NCI-H146 treated with DMSO at 0.1 percent for 48 hours (cell line): ENCODE measurements around the gene PEX5L.
"Not testable (repeated sequence)": the region's sequence is repeated elsewhere in the genome, so short reads cannot be mapped to it uniquely, and the experiment has no call there.

Experiments
- DNase-seq: peaks from one replicate; lab custom pipeline; 2025; ENCODE audit not compliant: unreplicated experiment; lab: John Stamatoyannopoulos, UW

Gene PEX5L

GRCh38 chr3:180011927-180012326, 24.8 kb downstream of the PEX5L start:
- DNase-seq = peak; percentile 69

- DNase-seq = not testable (repeated sequence)
These were observed 28.4 kb downstream of the PEX5L start for GRCh38 chr3:180008318-180008717.

GRCh38 chr3:180004542-180004941, 32.2 kb downstream of the PEX5L start:
- no peak for DNase-seq

GRCh38 chr3:180002006-180002405, 34.7 kb downstream of the PEX5L start:
- no peak for DNase-seq

- DNase-seq = no peak
These were observed 36.2 kb downstream of the PEX5L start for GRCh38 chr3:180000500-180000899.

GRCh38 chr3:179995406-179995805, 41.3 kb downstream of the PEX5L start:
- no peak for DNase-seq

- DNase-seq = no peak
These were observed 44.9 kb downstream of the PEX5L start for GRCh38 chr3:179991883-179992282.

- DNase-seq = peak; percentile 58
These were observed 45.6 kb downstream of the PEX5L start for GRCh38 chr3:179991104-179991503.

- no peak for DNase-seq
These were observed 55.1 kb downstream of the PEX5L start for GRCh38 chr3:179981646-179982045.

GRCh38 chr3:179977356-179977755, 59.4 kb downstream of the PEX5L start:
- no peak for DNase-seq

GRCh38 chr3:179973931-179974361, 62.8 kb downstream of the PEX5L start:
- no peak for DNase-seq

GRCh38 chr3:179972881-179973423, 63.8 kb downstream of the PEX5L start:
- DNase-seq = no peak

GRCh38 chr3:179971280-179971679, 65.5 kb downstream of the PEX5L start:
- no peak for DNase-seq

- peak; percentile 31 for DNase-seq
These were observed 66.0 kb downstream of the PEX5L start for GRCh38 chr3:179970746-179971145.

GRCh38 chr3:179969525-179969924, 67.2 kb downstream of the PEX5L start:
- DNase-seq = no peak

GRCh38 chr3:179967622-179968021, 69.1 kb downstream of the PEX5L start:
- peak; percentile 71 for DNase-seq

GRCh38 chr3:179964890-179965289, 71.8 kb downstream of the PEX5L start:
- no peak for DNase-seq

GRCh38 chr3:179962629-179963387, 73.9 kb downstream of the PEX5L start:
- no peak for DNase-seq

- peak; percentile 99 for DNase-seq
These were observed 75.0 kb downstream of the PEX5L start for GRCh38 chr3:179961703-179962078.

GRCh38 chr3:179961071-179961702, 75.5 kb downstream of the PEX5L start:
- DNase-seq = no peak

GRCh38 chr3:179958759-179959158, 78.0 kb downstream of the PEX5L start:
- no peak for DNase-seq

- DNase-seq = no peak
These were observed 78.6 kb downstream of the PEX5L start for GRCh38 chr3:179958143-179958542.
